ENCODE data around the gene TGFBR2. TPM values are rescaled to one million over a fixed set of nuclear protein-coding genes. Genes with fewer than 3 reads are reported as not detected.

The TGFBR2 gene
- 50.0 to 70.0 TPM (median 66.5 TPM) in 5 replicates for total RNA-seq (2022; extraction: Qiagen RNA extraction)

DNA sequence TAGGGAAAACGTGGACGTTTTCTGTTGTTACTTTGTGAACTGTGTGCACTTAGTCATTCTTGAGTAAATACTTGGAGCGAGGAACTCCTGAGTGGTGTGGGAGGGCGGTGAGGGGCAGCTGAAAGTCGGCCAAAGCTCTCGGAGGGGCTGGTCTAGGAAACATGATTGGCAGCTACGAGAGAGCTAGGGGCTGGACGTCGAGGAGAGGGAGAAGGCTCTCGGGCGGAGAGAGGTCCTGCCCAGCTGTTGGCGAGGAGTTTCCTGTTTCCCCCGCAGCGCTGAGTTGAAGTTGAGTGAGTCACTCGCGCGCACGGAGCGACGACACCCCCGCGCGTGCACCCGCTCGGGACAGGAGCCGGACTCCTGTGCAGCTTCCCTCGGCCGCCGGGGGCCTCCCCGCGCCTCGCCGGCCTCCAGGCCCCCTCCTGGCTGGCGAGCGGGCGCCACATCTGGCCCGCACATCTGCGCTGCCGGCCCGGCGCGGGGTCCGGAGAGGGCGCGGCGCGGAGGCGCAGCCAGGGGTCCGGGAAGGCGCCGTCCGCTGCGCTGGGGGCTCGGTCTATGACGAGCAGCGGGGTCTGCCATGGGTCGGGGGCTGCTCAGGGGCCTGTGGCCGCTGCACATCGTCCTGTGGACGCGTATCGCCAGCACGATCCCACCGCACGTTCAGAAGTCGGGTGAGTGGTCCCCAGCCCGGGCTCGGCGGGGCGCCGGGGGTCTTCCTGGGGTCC, at the start of gene TGFBR2:
TSS of gene TGFBR2 (plus strand) at position 301 of the 731 bp plus-strand sequence. CDS start at position 584, 283 bp downstream.

